K562 (cell line): ENCODE measurements around the gene MEIS1. TPM values are rescaled to one million over a fixed set of nuclear protein-coding genes. Genes with fewer than 3 reads are reported as not detected.

Experiments used
- ATAC-seq: fragments of 200-7000 bp; cut with Tn5 transposase; 3 replicates; pipeline ENCODE4 v1.9.1; 2020; ENCODE audit warnings: moderate library complexity
- BruUV-seq: library from RNA; stranded (reverse); fragments of 400-500 nt; replicated peaks from 2 replicates; lab custom pipeline; 2021; lab: Mats Ljungman, UMichigan
- CTCF ChIA-PET: fragments of 300-600 bp; formaldehyde crosslinking; extraction: SDS; loops from one replicate; lab custom pipeline; 2021; ENCODE audit warnings: low intra/inter-chr PET ratio; lab: Yijun Ruan, JAX
- POLR2A ChIA-PET: fragments of 300-600, 350-650 bp; sonication (Branson Sonifier 250); formaldehyde crosslinking; extraction: SDS; loops from one replicate; lab custom pipeline; 2021; ENCODE audit warnings: antibody characterized with exemption, inconsistent platforms; lab: Yijun Ruan, JAX
- DNase-seq, 4 experiments: peaks; one replicate each; pipeline versions ENCODE4 v3.0.0 to v3.0.0-alpha.2; 2011 to 2018; ENCODE audit warnings: low spot score in 3 of 4, mixed read lengths in 3 of 4; ENCODE audit errors: extremely low read depth in 1 of 4
- FAIRE-seq: peaks from 2 replicates; lab custom pipeline; 2011; peaks lifted over from hg19 to GRCh38; lab: Jason Lieb, UNC
- H2AFZ ChIP-seq: 2 replicates; pipeline ENCODE4 v1.6.0; 2011; ENCODE audit warnings: low read depth, low read length, control low read depth, inconsistent platforms
- H3K27ac ChIP-seq: fragments of 200-600 bp; 3 replicates; pipeline ENCODE4 v1.8.0; 2011; ENCODE audit warnings: low read depth, mild to moderate bottlenecking, control low read depth, inconsistent platforms, low read length, moderate library complexity, mixed read lengths; ENCODE audit errors: extremely low read depth
- H3K27me3 ChIP-seq, 2 experiments: fragments of 300-600 bp in 1 of 2; 2 replicates in 1 of 2; 3 replicates in 1 of 2; pipeline versions ENCODE4 v1.6.0 to v1.8.0; 2011; ENCODE audit warnings: inconsistent platforms in 2 of 2, low read length in 2 of 2, mild to moderate bottlenecking in 1 of 2, mixed read lengths in 1 of 2, moderate library complexity in 1 of 2; ENCODE audit not compliant: control insufficient read depth in 2 of 2, insufficient read depth in 2 of 2
- H3K36me3 ChIP-seq: fragments of 300-600 bp; 3 replicates; pipeline ENCODE4 v1.8.0; 2011; ENCODE audit warnings: mild to moderate bottlenecking, low read length, inconsistent platforms; ENCODE audit not compliant: control insufficient read depth, insufficient read depth
- H3K4me1 ChIP-seq, 2 experiments: fragments of 200-600 bp in 1 of 2; replicated peaks in 1 of 2; 2 replicates in 1 of 2; 3 replicates in 1 of 2; pipeline versions ENCODE4 v1.5.1 to v1.8.0; 2011; ENCODE audit warnings: inconsistent platforms in 2 of 2, low read length in 2 of 2, mild to moderate bottlenecking in 1 of 2, mixed read lengths in 1 of 2, moderate library complexity in 1 of 2; ENCODE audit not compliant: control insufficient read depth in 2 of 2, insufficient read depth in 2 of 2
- H3K4me2 ChIP-seq: 2 replicates; pipeline ENCODE4 v1.6.1; 2011; ENCODE audit warnings: low read length, control low read depth, inconsistent platforms, mixed read lengths; ENCODE audit not compliant: insufficient read depth
- H3K4me3 ChIP-seq: fragments of 200-600 bp; sonication (generic), shearing (Covaris generic); 2 replicates; pipeline ENCODE4 v1.5.1; 2016; ENCODE audit warnings: control low read depth, inconsistent platforms
- H3K79me2 ChIP-seq: fragments of 200-600 bp; 3 replicates; pipeline ENCODE4 v1.8.0; 2011; ENCODE audit warnings: low read length, inconsistent platforms; ENCODE audit not compliant: control insufficient read depth, insufficient read depth
- H3K9ac ChIP-seq, 2 experiments: 2 replicates each; pipeline versions ENCODE4 v1.6.0 to v1.6.1; 2011; ENCODE audit warnings: low read depth in 2 of 2, low read length in 2 of 2, control low read depth in 1 of 2, inconsistent platforms in 1 of 2, mild to moderate bottlenecking in 1 of 2, mixed read lengths in 1 of 2; ENCODE audit not compliant: insufficient read depth in 1 of 2
- H3K9me1 ChIP-seq: one replicate; pipeline ENCODE4 v1.6.0; 2011; ENCODE audit warnings: inconsistent platforms, mild to moderate bottlenecking, low read length, moderate library complexity; ENCODE audit not compliant: control insufficient read depth, insufficient read depth
- H3K9me3 ChIP-seq: replicated peaks from 2 replicates; pipeline ENCODE4 v1.5.1; 2011; ENCODE audit warnings: low read depth, low read length, inconsistent platforms; ENCODE audit not compliant: control insufficient read depth, insufficient read depth
- H4K20me1 ChIP-seq: replicated peaks from 2 replicates; pipeline ENCODE4 v1.6.1; 2011; ENCODE audit warnings: low read length, inconsistent platforms, mixed read lengths; ENCODE audit not compliant: control insufficient read depth, insufficient read depth
- ARHGAP35 ChIP-seq: fragments of 450-650 bp; IDR thresholded peaks from 2 replicates; pipeline ENCODE4 v1.6.1; 2018; ENCODE audit not compliant: partially characterized antibody
- CAMTA2 ChIP-seq: fragments of 250-450 bp; sonication (Bioruptor Pico); conservative IDR thresholded peaks from 2 replicates; pipeline ENCODE4 v1.5.1; 2022
- CHD4 ChIP-seq: fragments of 200-600 bp; sonication (generic); IDR thresholded peaks from 3 replicates; pipeline ENCODE4 v1.6.1; 2012; ENCODE audit warnings: low read depth, mild to moderate bottlenecking, mixed read lengths, low read length, inconsistent platforms; ENCODE audit not compliant: insufficient read depth, insufficient replicate concordance, poor library complexity, severe bottlenecking
- DEAF1 ChIP-seq: fragments of 450-650 bp; formaldehyde crosslinking; IDR thresholded peaks from 2 replicates; pipeline ENCODE4 v1.4.0; 2020; ENCODE audit warnings: mild to moderate bottlenecking, moderate library complexity
- E2F3 ChIP-seq: fragments of 250-450 bp; sonication (Bioruptor Pico); IDR thresholded peaks from 2 replicates; pipeline ENCODE4 v1.4.0; 2020; ENCODE audit warnings: mild to moderate bottlenecking
- IRF9 ChIP-seq: fragments of 450-650 bp; IDR thresholded peaks from 2 replicates; pipeline ENCODE4 v1.6.1; 2016; ENCODE audit warnings: missing biosample characterization, missing genetic modification characterization
- KLF1 ChIP-seq: fragments of 450-650 bp; IDR thresholded peaks from 2 replicates; pipeline ENCODE4 v1.6.1; 2016; ENCODE audit warnings: missing genetic modification characterization, missing compliant biosample characterization
- MED1 ChIP-seq: sonication (generic); formaldehyde crosslinking; IDR thresholded peaks from 2 replicates; pipeline ENCODE4 v1.8.1; 2023; ENCODE audit warnings: missing genetic modification reagents, borderline replicate concordance
- MEF2A ChIP-seq: IDR thresholded peaks from 2 replicates; pipeline ENCODE4 v1.6.1; 2011; ENCODE audit warnings: low read depth, mild to moderate bottlenecking, low read length, moderate library complexity; ENCODE audit not compliant: control insufficient read depth
- PKNOX1 ChIP-seq: fragments of 450-650 bp; IDR thresholded peaks from 2 replicates; pipeline ENCODE4 v1.6.1; 2016
- RB1 ChIP-seq: fragments of 450-650 bp; IDR thresholded peaks from 2 replicates; pipeline ENCODE4 v1.6.1; 2017; ENCODE audit warnings: low read depth, mild to moderate bottlenecking
- THRAP3 ChIP-seq: fragments of 450-650 bp; IDR thresholded peaks from 2 replicates; pipeline ENCODE4 v1.6.1; 2016; ENCODE audit warnings: mild to moderate bottlenecking, inconsistent platforms, borderline replicate concordance
- ZBTB8A ChIP-seq: fragments of 450-650 bp; IDR thresholded peaks from 2 replicates; pipeline ENCODE4 v1.6.1; 2018; ENCODE audit warnings: mild to moderate bottlenecking, moderate library complexity; ENCODE audit not compliant: partially characterized antibody
- ZFP36 ChIP-seq: fragments of 150-350 bp; IDR thresholded peaks from 2 replicates; pipeline ENCODE4 v1.6.1; 2018; ENCODE audit warnings: low read length, low read depth; ENCODE audit not compliant: partially characterized antibody
- ZNF444 ChIP-seq: fragments of 250-450 bp; sonication (Bioruptor Pico); IDR thresholded peaks from 2 replicates; pipeline ENCODE4 v1.4.0; 2020; ENCODE audit warnings: mild to moderate bottlenecking, moderate library complexity
- WGBS: fragments of 100-300 bp; shearing (Covaris generic); methylation state at CpG from one replicate; pipeline ENCODE4 v1.1.6; 2016; ENCODE audit warnings: low coverage, mixed read lengths; ENCODE audit not compliant: insufficient coverage; ENCODE audit errors: missing lambda C conversion rate; 5-methylcytosine and 5-hydroxymethylcytosine counted together
- in situ Hi-C: fragments of 300-500 bp; cut with MboI; formaldehyde crosslinking; loops from 4 replicates; pipeline ENCODE4 v1.15.0; 2018; ENCODE audit warnings: inconsistent platforms, mixed read lengths
- intact Hi-C: fragments of 100-400 bp; cut with micrococcal nuclease; formaldehyde crosslinking; loops from 2 replicates; pipeline ENCODE4 v1.14.2; 2022
- polyA plus RNA-seq, 8 experiments: library from polyadenylated mRNA; depleted of rRNA in 4 of 8; stranded (reverse) in 5 of 8; unstranded in 3 of 8; fragments of >200 nt; fragmentation: Nextera tagmentation in 2 of 8; fragmentation: Illumina TruSeq in 1 of 8; extraction: Ambion mirVana in 2 of 8; extraction: Trizol in 1 of 8; gene quantifications; 2 replicates each; pipeline versions ENCODE4 v1.2.1 to v1.2.3, GENCODE V29; 2011 to 2014; ENCODE audit warnings: inconsistent platforms in 1 of 8, missing spikeins in 1 of 8
- total RNA-seq, 7 experiments: library from RNA; depleted of rRNA in 6 of 7; stranded (reverse); fragments of >200 nt in 6 of 7; fragmentation: Illumina TruSeq in 2 of 7; extraction: Trizol in 2 of 7; gene quantifications; 2 replicates each; pipeline versions ENCODE4 v1.2.1 to v1.2.3, GENCODE V29; 2011 to 2021; ENCODE audit warnings: low replicate concordance in 1 of 7

MEIS1 gene
- total and polyA plus RNA-seq, 9 of the 15 experiments (the other 6 are each of a cell fraction or from before 2014, with no cell fraction given), result 2.3 to 9.0 (median 5.9) TPM

GRCh38 chr2:66582987-66583880 is 148.3 kb downstream of the MEIS1 start (continued):
- TF ChIP-seq CHD4 (no peak), RB1 (no peak), ARHGAP35 (no peak)

GRCh38 chr2:66583881-66584280 is 149.0 kb downstream of the MEIS1 start:
- intact Hi-C loops, result loop anchor here (10.0 kb wide), 1 partner anchor 1261 kb away; no protein-coding TSS in a partner anchor
- BruUV-seq, result no TSS peak
- WGBS, result 2% methylated on average over 5 of the region's 5 CpGs
- no peaks in the 10 kb centered on the region for H3K9me3 ChIP-seq
- H3K27me3 ChIP-seq, result peaks cover 23 to 25% of the 10 kb centered on the region in 2 experiments
- CTCF ChIA-PET, result no interaction called here
- no peak overlapping the region for H2AFZ ChIP-seq
- no peak overlapping the region for H3K9ac ChIP-seq
- no peaks in the 10 kb centered on the region for H3K36me3 ChIP-seq
- ATAC-seq, result no peak
- no peak for DNase-seq
- in situ Hi-C loops, result no loop called here
- no peaks in the 10 kb centered on the region for H4K20me1 ChIP-seq
- POLR2A ChIA-PET, result no interaction called here
- no peak overlapping the region for H3K4me2 ChIP-seq
- H3K4me3 ChIP-seq, result no peak overlapping the region
- TF ChIP-seq MEF2A (no peak), ZBTB8A (no peak), THRAP3 (no peak), MED1 (no peak), DEAF1 (no peak), IRF9 (tag) (no peak), CAMTA2 (CRISPR knock-in tag) (no peak), E2F3 (CRISPR knock-in tag) (no peak), ZFP36 (no peak), PKNOX1 (no peak), KLF1 (tag) (no peak), ZNF444 (CRISPR knock-in tag) (no peak)
- TF ChIP-seq, all 486 proteins: peak for 0
- H3K27ac ChIP-seq, result no peak overlapping the region
- H3K9me1 ChIP-seq, result no peaks in the 10 kb centered on the region
- H3K4me1 ChIP-seq, result peaks cover 0 to 4% of the 10 kb centered on the region in 2 experiments; a peak in 1 of 5 replicates
- no peak for FAIRE-seq
- no peaks in the 10 kb centered on the region for H3K79me2 ChIP-seq
